Activated CD8-positive, alpha-beta memory T cell treated with anti-CD3 and anti-CD28 coated beads, Interleukin-2, amount 50 U/mL, for 24 hours (primary cell): Measurements from ENCODE around the gene MAP4K2.

Experiments used
- DNase-seq: peaks from one replicate; pipeline ENCODE4 v3.0.0-alpha.2; 2020; ENCODE audit errors: extremely low read depth

The MAP4K2 gene

GRCh38 chr11:64736654-64737053 lies 66.4 kb downstream of the MAP4K2 start:
- DNase-seq = no peak

GRCh38 chr11:64735725-64736259 lies 67.2 kb downstream of the MAP4K2 start:
- DNase-seq = no peak
